Thyroid gland (tissue), 4 donors: ENCODE results near the gene RIPOR3.

Experiments used
- CTCF ChIP-seq, 6 experiments: fragments of 200-600 bp in 3 of 6; fragments of 450-650 bp in 3 of 6; sonication (generic) in 3 of 6; IDR thresholded peaks; one replicate each; pipeline ENCODE4 v1.5.1; 2016 to 2019; ENCODE audit warnings: antibody characterized with exemption in 6 of 6, mild to moderate bottlenecking in 2 of 6, inconsistent platforms in 1 of 6, moderate library complexity in 1 of 6
- POLR2A ChIP-seq, 2 donors: fragments of 450-650 bp; IDR thresholded peaks; one replicate each; pipeline ENCODE4 v1.6.1; 2017; ENCODE audit warnings: antibody characterized with exemption in 2 of 2, mild to moderate bottlenecking in 2 of 2, moderate library complexity in 1 of 2

- TF ChIP-seq CTCF (IDR thresholded peaks at IDR 0.05) = no peak
- TF ChIP-seq POLR2A (IDR thresholded peaks at IDR 0.05) = no peak
These were observed 31.2 kb upstream of the RIPOR3 start for GRCh38 chr20:50722424-50723155.
